ENCODE data around the gene SORL1-AS1.

SORL1-AS1 gene

GRCh38 chr11:121469910-121470309 lies 17.1 kb upstream of the SORL1-AS1 start:
- Mint-ChIP-seq H3K36me3 (ENCODE audit: low read depth) (peaks cover 32% of the 10 kb centered on the region), H3K4me3 (no peak overlapping the region), H3K9me3 (no peaks in the 10 kb centered on the region), H3K27ac (no peak overlapping the region), H3K27me3 (ENCODE audit: insufficient read depth) (no peaks in the 10 kb centered on the region), H3K4me1 (ENCODE audit: low read depth) (peaks cover 80% of the 10 kb centered on the region)
- DNase-seq (ENCODE audit: low spot score): no peak
- intact Hi-C loops (cut with micrococcal nuclease): loop anchor here (2.0 to 10.0 kb wide), 3 partner anchors 141 to 1595 kb away; partner anchors contain the start of gene HSPA8

- DNase-seq (ENCODE audit: low spot score): peak; percentile 61
- H3K27ac Mint-ChIP-seq: peak overlapping the region; percentile 73
- H3K4me1 Mint-ChIP-seq (ENCODE audit: low read depth): peaks cover 87% of the 10 kb centered on the region
- no peaks in the 10 kb centered on the region for H3K9me3 Mint-ChIP-seq
- H3K27me3 Mint-ChIP-seq (ENCODE audit: insufficient read depth): peaks cover 2% of the 10 kb centered on the region
- intact Hi-C loops (cut with micrococcal nuclease): loop anchor here (1.0 to 10.0 kb wide), 6 partner anchors 14 to 1597 kb away; partner anchors contain the start of genes HSPA8 and SC5D
- H3K4me3 Mint-ChIP-seq: peak overlapping the region; percentile 75
- H3K36me3 Mint-ChIP-seq (ENCODE audit: low read depth): peaks cover 26% of the 10 kb centered on the region
Observed at GRCh38 chr11:121467965-121468364, 15.2 kb upstream of the SORL1-AS1 start.

DNA sequence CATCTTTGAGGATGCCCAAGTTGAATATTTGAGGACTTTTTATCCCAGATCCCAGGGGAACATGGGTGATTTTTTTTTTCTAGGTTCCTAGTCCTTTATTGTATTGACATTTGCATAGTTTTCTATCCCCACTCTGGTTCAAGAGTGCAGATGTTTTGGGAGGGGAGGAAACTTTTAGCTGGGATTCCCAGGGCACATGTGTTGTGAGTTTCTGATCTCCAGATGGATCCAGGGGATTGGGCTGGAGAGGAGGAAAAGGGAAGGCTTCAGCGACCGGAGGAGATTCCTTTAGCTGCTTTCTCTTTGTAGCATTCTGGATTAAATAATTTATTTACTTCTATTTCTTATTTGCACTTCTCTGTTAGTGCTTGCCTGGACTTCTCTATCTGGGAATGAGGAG lies 14.7 kb upstream of the SORL1-AS1 start:
- Mint-ChIP-seq H3K27ac (peak overlapping the region; percentile 73), H3K4me3 (peak overlapping the region; percentile 75)

DNA sequence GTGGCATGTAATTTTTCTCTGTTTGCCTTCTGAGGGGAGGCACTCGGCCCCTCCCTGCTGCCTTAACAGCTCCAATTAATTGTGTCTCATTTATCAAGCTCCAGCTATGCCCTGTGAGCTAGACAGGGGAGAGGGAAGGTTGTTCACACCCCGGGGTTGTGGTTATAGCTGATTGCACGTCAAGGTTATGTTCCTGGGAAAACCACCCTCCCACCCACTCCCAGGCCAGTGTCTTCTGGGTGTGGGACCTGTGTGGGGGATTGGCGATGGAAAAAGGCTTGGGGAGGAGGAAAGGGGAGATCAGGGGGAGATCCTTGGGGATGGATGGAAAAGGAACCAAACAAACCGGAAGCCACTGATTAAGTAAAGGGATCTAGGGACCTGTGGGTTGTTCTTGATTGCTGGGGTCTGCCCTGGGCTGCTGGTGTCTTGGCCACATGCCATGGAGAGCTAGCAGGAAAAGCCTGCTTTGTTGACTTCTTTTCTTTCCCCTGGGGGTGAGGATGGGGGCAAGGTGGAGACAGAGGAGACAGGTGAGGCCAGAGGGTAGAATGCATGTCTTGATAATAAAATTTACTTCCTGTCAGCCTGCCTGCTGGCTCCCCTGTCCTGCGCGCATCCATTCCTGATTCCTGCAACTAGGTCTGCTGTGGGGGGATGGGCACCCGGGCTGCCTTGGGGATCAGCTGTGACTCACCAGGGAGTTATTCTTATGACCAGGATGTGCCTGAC lies 13.5 kb upstream of the SORL1-AS1 start:
- Mint-ChIP-seq H3K27me3 (ENCODE audit: insufficient read depth) (peaks cover 2% of the 10 kb centered on the region), H3K36me3 (ENCODE audit: low read depth) (peaks cover 20% of the 10 kb centered on the region), H3K4me3 (peak overlapping the region; percentile 76), H3K4me1 (ENCODE audit: low read depth) (peaks cover 87% of the 10 kb centered on the region), H3K27ac (peak overlapping the region; percentile 94), H3K9me3 (no peaks in the 10 kb centered on the region)
- DNase-seq (ENCODE audit: low spot score): no peak
- intact Hi-C loops (cut with micrococcal nuclease): loop anchor here (10.0 kb wide), 2 partner anchors 1389 to 1599 kb away; partner anchors contain the start of gene HSPA8

More for the DNA sequence above, 14.7 kb upstream of the SORL1-AS1 start:
- H3K36me3 Mint-ChIP-seq (ENCODE audit: low read depth): peaks cover 23% of the 10 kb centered on the region
- no peaks in the 10 kb centered on the region for H3K9me3 Mint-ChIP-seq
- peaks cover 2% of the 10 kb centered on the region for H3K27me3 Mint-ChIP-seq (ENCODE audit: insufficient read depth)
- H3K4me1 Mint-ChIP-seq (ENCODE audit: low read depth): peaks cover 87% of the 10 kb centered on the region
- DNase-seq (ENCODE audit: low spot score): no peak
- intact Hi-C loops (cut with micrococcal nuclease): loop anchor here (10.0 kb wide), 2 partner anchors 1387 to 1597 kb away; partner anchors contain the start of gene HSPA8

- Mint-ChIP-seq H3K36me3 (ENCODE audit: low read depth) (peaks cover 16% of the 10 kb centered on the region), H3K27ac (peak overlapping the region; percentile 94), H3K27me3 (ENCODE audit: insufficient read depth) (peaks cover 2% of the 10 kb centered on the region), H3K9me3 (no peaks in the 10 kb centered on the region), H3K4me1 (ENCODE audit: low read depth) (peaks cover 92% of the 10 kb centered on the region), H3K4me3 (peak overlapping the region; percentile 76)
- DNase-seq (ENCODE audit: low spot score): no peak
- intact Hi-C loops (cut with micrococcal nuclease): loop anchor here (10.0 kb wide), 2 partner anchors 1389 to 1599 kb away; partner anchors contain the start of gene HSPA8
Observed at GRCh38 chr11:121465709-121466062, 12.9 kb upstream of the SORL1-AS1 start.

DNA sequence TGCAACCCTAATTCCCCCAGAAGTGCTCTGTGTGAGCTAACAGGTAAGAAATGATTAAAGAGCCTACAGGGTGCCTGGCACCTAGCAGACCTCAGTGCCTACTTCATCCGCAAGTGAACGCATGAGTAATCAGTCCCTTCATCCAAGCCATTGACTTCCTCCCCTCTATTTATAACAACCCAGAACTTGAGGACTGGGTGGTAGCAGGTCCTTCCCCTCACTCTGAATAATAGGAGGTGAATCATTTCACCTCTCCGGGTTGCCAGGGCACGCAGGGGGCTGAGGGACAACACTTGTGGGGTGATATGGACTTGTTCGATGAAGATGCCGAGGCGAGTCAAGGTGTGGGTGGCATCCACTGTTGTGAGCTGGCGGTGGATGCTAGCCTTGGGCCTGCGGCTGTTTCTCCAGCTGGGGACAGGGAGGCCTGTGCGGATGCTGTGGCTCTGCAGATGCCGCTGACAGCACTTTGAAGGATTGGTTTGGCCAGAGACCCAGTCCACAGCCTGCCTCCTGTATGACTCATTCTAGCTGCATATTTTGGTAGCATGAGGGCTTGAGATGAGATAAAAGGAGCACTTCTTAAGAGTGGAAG lies 11.7 kb upstream of the SORL1-AS1 start:
- H3K36me3 Mint-ChIP-seq (ENCODE audit: low read depth): peaks cover 9% of the 10 kb centered on the region
- H3K9me3 Mint-ChIP-seq: no peaks in the 10 kb centered on the region
- peaks cover 2% of the 10 kb centered on the region for H3K27me3 Mint-ChIP-seq (ENCODE audit: insufficient read depth)
- H3K27ac Mint-ChIP-seq: peak overlapping the region; percentile 94
- DNase-seq (ENCODE audit: low spot score): peak; percentile 66
- H3K4me3 Mint-ChIP-seq: peak overlapping the region; percentile 76
- intact Hi-C loops (cut with micrococcal nuclease): loop anchor here (1.0 to 10.0 kb wide), 7 partner anchors 12 to 1600 kb away; partner anchors contain the start of genes HSPA8, SORL1 and SORL1-AS1
- H3K4me1 Mint-ChIP-seq (ENCODE audit: low read depth): peaks cover 94% of the 10 kb centered on the region

GRCh38 chr11:121463689-121464335 lies 11.0 kb upstream of the SORL1-AS1 start:
- DNase-seq (ENCODE audit: low spot score): no peak
- H3K27me3 Mint-ChIP-seq (ENCODE audit: insufficient read depth): peaks cover 2% of the 10 kb centered on the region

DNA sequence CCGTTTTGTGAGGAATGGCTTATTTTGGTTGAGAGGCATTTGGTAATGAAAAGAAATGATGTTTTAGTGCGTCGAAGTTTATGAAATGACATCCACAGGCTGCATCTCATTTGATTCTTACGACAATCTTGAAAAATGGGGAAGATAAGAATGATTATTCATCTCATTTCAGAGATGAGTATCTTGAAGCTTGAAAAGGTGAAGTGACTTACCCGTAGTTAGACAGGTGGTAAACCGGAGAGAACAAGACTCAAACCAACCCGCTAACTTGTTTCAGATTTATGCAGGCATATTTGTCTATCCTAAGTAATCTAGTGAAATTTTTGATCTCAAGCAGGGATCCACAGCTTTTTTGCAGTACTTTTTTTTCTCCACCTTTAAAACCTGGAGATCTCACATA lies 9.1 kb upstream of the SORL1-AS1 start:
- Mint-ChIP-seq H3K4me3 (no peak overlapping the region), H3K36me3 (ENCODE audit: low read depth) (peaks cover 29% of the 10 kb centered on the region), H3K4me1 (ENCODE audit: low read depth) (peaks cover 94% of the 10 kb centered on the region), H3K9me3 (no peaks in the 10 kb centered on the region), H3K27ac (peak overlapping the region; percentile 56), H3K27me3 (ENCODE audit: insufficient read depth) (peaks cover 2% of the 10 kb centered on the region)
- intact Hi-C loops (cut with micrococcal nuclease): loop anchor here (10.0 kb wide), 2 partner anchors 1393 to 1603 kb away; partner anchors contain the start of gene HSPA8
- no peak for DNase-seq (ENCODE audit: low spot score)

More at GRCh38 chr11:121463689-121464335, 11.0 kb upstream of the SORL1-AS1 start:
- H3K36me3 Mint-ChIP-seq (ENCODE audit: low read depth): peaks cover 12% of the 10 kb centered on the region
- intact Hi-C loops (cut with micrococcal nuclease): loop anchor here (1.0 to 10.0 kb wide), 7 partner anchors 12 to 1601 kb away; partner anchors contain the start of genes HSPA8, SORL1 and SORL1-AS1
- peak overlapping the region; percentile 94 for H3K27ac Mint-ChIP-seq
- peak overlapping the region; percentile 76 for H3K4me3 Mint-ChIP-seq
- no peaks in the 10 kb centered on the region for H3K9me3 Mint-ChIP-seq
- peaks cover 94% of the 10 kb centered on the region for H3K4me1 Mint-ChIP-seq (ENCODE audit: low read depth)

- Mint-ChIP-seq H3K4me3 (no peak overlapping the region), H3K27ac (no peak overlapping the region), H3K9me3 (no peaks in the 10 kb centered on the region), H3K4me1 (ENCODE audit: low read depth) (peaks cover 94% of the 10 kb centered on the region), H3K36me3 (ENCODE audit: low read depth) (peaks cover 33% of the 10 kb centered on the region), H3K27me3 (ENCODE audit: insufficient read depth) (peaks cover 2% of the 10 kb centered on the region)
- no peak for DNase-seq (ENCODE audit: low spot score)
- intact Hi-C loops (cut with micrococcal nuclease): loop anchor here (10.0 kb wide), 2 partner anchors 1394 to 1604 kb away; partner anchors contain the start of gene HSPA8
Observed at GRCh38 chr11:121460941-121461514, 8.3 kb upstream of the SORL1-AS1 start.

- H3K27me3 Mint-ChIP-seq (ENCODE audit: insufficient read depth): peaks cover 2% of the 10 kb centered on the region
- H3K27ac Mint-ChIP-seq: peak overlapping the region; percentile 35
- intact Hi-C loops (cut with micrococcal nuclease): loop anchor here (10.0 kb wide), 2 partner anchors 1395 to 1605 kb away; partner anchors contain the start of gene HSPA8
- peaks cover 94% of the 10 kb centered on the region for H3K4me1 Mint-ChIP-seq (ENCODE audit: low read depth)
- H3K4me3 Mint-ChIP-seq: peak overlapping the region; percentile 20
- H3K9me3 Mint-ChIP-seq: no peaks in the 10 kb centered on the region
- DNase-seq (ENCODE audit: low spot score): no peak
- peaks cover 38% of the 10 kb centered on the region for H3K36me3 Mint-ChIP-seq (ENCODE audit: low read depth)
Observed at GRCh38 chr11:121459413-121460017, 6.7 kb upstream of the SORL1-AS1 start.

- DNase-seq (ENCODE audit: low spot score): no peak
- Mint-ChIP-seq H3K27ac (no peak overlapping the region), H3K27me3 (ENCODE audit: insufficient read depth) (no peaks in the 10 kb centered on the region), H3K4me1 (ENCODE audit: low read depth) (peaks cover 94% of the 10 kb centered on the region), H3K36me3 (ENCODE audit: low read depth) (peaks cover 38% of the 10 kb centered on the region), H3K9me3 (no peaks in the 10 kb centered on the region), H3K4me3 (no peak overlapping the region)
- intact Hi-C loops (cut with micrococcal nuclease): no loop called here
Observed at GRCh38 chr11:121458551-121458950, 5.8 kb upstream of the SORL1-AS1 start.

Measured in activated T-helper 1 cell treated with anti-CD3 and anti-CD28 coated beads, Interleukin-12 subunit alpha, Interleukin-12 subunit beta, Interleukin-2, Interleukin-4 antibody, amounts not matched to agents 30 ng/mL and 10 ng/mL and 1 ng/mL, durations not matched to agents 14 hours and 24 hours and 36 hours (primary cell).